DMS53 treated with DMSO at 0.1 percent for 48 hours (cell line): ENCODE measurements around the gene SERPINE1.
"Not testable (repeated sequence)": the region's sequence is repeated elsewhere in the genome, so short reads cannot be mapped to it uniquely, and the experiment has no call there.

ENCODE experiments used
- DNase-seq: peaks from one replicate; lab custom pipeline; 2025; ENCODE audit not compliant: unreplicated experiment; lab: John Stamatoyannopoulos, UW

Gene SERPINE1

DNA sequence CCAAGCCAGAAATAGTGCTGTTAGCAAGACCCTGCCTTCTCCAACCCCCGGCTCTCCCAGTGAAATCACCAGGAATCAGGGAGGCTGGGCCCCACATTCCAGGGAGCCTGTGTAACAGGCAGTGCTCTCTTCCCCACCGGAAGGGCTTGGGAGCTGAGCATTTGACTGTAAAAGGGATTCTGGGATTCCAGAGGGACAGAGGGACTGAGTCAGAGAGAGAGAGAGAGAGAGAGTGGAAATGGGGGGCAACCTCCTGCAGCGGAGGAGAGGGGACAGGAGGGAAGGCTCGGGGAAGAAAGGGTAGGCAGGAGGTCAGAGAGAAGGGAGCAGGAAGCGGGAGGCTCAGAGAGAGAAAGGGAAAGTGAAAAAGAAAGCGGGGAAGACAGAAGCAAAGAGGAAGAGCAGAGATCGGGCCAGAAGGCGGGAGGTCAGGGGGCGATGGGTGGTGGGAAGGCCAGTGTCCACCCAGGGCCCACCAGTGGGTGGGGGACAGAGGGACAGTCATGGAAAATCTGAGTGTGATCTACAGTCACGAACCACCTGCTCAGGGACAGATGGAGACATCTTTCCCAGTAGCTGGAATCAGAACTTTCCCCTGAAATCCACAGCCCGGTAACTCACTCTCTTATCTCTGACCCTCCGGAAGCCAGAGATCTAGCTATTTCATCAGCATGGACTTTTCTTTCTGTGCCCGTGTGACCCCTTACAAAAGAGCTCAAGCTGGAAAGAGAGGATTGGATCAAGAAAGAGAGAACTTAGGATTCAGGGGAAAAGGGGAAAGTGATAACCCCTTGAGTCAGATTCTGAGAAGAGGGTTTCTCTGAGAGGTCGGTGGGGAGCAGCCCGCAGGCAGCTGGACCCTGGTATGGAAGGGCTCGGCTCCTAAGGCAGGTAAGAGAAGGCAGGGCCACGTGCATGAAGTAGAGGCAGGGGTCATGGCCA lies 4.6 kb upstream of the SERPINE1 start:
- peak; percentile 19 for DNase-seq

DNA sequence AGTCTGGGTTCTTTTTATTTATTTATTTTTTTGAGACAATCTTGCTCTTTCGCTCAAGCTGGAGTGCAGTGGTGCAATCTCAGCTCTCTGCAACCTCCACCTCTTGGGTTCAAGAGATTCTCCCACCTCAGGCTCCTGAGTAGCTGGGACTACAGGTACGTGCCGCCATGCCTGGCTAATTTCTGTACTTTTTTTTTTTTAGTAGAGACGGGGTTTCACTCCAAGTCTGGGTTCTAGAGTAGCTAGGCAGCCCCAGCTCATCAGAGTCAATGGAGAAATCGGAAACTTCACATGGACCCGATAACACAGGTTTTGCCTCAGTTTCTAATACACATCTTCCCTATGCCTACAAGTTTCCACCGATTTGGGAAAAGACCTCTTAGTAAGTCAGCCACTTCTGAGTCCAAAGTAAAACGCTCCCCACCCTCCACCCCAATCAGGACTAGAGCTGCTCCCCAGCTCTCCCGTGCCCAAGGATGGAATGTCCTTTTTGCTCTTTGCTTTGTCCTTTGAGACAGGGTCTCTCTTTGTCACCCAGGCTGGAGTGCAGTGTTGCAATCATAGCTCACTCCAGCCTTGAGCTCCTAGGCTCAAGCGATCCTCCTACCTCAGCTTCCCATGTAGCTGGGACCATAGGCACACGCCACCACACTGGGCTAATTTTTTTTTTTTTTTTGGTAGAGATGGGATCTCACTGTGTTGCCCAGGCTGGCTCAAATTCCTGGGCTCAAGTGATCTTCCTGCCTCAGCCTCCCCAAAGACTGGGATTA lies 3.8 kb upstream of the SERPINE1 start:
- DNase-seq = no peak

DNA sequence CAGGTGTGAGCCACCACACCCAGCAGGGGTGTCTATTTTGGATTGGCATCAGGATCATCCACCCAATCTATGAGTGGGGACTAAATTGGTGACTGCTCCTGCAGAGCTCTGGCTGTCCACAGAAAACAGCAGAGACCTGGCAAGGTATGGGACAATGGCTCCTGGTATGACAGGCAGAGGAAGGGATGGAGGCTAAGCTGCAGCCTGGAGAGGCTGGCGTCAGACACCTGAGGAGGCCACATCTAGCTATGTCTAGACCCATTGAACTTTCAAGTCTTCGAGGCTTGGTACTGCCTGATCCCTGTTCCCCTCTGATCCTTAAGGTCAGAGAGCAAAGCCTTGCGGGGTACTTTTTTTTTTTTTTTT lies 3.2 kb upstream of the SERPINE1 start:
- no peak for DNase-seq

DNA sequence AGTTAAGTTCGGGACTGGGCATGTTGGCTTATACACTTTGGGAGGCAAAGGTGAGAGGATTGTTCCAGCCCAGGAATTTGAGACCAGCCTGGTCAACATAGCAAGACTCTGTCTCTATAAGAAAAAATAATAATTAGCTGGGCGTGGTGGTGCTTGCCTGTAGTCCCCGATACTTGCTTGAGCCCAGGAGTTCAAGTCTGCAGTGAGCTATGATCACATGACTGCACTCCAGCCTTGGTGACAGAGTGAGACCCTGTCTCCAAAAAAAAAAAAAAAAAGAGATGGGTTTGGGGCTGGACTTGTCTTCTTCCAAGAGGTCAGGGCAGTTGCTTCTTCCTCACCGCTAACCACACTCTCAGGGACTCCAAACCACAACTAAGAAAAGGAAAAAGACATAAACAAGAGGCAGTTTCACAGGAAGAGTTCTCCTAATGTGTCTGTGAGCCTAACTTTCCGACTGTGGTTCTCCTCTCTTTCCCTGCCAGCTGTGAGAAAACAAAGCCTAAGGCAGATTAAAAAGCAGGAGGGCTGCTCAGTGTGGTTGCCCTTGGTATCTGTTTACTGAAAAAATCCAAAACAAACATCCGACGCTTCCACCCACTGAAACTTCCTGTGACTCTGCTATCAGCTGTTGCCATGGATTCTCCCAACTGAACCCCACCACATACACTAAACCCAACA lies 2.4 kb upstream of the SERPINE1 start:
- peak; percentile 55 for DNase-seq

DNA sequence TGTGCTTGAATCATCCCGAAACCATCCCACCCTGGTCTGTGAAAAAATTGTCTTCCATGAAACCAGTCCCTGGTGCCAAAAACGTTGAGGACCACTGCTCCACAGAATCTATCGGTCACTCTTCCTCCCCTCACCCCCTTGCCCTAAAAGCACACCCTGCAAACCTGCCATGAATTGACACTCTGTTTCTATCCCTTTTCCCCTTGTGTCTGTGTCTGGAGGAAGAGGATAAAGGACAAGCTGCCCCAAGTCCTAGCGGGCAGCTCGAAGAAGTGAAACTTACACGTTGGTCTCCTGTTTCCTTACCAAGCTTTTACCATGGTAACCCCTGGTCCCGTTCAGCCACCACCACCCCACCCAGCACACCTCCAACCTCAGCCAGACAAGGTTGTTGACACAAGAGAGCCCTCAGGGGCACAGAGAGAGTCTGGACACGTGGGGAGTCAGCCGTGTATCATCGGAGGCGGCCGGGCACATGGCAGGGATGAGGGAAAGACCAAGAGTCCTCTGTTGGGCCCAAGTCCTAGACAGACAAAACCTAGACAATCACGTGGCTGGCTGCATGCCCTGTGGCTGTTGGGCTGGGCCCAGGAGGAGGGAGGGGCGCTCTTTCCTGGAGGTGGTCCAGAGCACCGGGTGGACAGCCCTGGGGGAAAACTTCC lies 784 bp upstream of the SERPINE1 start:
- DNase-seq = no peak

DNA sequence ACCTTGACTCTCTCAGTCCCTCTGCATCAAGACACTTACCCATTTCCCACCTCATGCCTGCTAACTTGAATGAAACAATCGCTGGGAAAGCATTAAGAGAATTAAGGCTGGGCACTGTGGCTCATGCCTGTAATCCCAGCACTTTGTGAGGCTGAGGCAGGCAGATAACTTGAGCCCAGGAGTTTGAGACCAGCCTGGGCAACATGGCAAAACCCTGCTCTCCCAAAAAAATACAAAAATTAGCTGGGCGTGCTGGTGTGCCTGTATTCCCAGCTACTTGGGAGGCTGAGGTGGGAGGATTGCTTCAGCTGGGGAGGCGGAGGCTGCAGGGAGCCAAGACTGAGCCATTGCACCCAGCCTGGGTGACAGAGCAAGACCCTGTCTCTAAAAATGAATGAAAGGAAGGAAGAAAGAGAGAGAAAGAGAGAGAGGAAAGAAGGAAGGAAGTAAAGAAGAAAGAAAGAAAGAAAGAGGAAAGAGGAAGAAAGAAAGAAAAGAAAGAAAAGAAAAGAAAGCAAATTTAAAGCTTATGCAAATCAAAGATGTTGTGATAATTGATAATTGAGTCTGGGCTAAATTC lies 646 bp downstream of the SERPINE1 start:
- no peak for DNase-seq

DNA sequence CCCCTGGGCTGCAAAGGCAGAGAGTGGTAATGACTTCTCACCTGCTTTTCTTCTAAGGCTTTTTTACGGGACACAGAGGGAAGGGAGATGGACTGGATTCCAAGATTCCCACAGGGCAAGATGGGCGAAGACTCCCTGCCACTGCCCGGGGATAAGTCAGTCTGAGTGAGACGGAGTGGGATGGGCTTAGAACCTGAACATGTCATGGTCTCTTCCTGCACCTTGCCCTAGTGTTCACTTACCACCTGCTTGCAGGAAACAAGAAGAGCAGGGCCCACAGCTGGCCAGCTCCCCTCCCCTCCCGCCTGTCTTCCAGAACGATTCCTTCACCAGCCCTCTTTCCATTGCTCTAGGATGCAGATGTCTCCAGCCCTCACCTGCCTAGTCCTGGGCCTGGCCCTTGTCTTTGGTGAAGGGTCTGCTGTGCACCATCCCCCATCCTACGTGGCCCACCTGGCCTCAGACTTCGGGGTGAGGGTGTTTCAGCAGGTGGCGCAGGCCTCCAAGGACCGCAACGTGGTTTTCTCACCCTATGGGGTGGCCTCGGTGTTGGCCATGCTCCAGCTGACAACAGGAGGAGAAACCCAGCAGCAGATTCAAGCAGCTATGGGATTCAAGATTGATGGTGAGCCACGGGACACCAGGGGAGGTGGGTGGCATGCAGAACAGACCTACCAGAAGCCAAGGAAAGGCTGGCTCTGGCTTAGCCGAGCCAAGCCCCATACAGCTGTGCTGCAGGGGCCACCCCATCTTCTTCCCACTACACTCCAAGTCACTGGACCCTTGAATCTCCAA lies 1.3 kb downstream of the SERPINE1 start:
- no peak for DNase-seq

DNA sequence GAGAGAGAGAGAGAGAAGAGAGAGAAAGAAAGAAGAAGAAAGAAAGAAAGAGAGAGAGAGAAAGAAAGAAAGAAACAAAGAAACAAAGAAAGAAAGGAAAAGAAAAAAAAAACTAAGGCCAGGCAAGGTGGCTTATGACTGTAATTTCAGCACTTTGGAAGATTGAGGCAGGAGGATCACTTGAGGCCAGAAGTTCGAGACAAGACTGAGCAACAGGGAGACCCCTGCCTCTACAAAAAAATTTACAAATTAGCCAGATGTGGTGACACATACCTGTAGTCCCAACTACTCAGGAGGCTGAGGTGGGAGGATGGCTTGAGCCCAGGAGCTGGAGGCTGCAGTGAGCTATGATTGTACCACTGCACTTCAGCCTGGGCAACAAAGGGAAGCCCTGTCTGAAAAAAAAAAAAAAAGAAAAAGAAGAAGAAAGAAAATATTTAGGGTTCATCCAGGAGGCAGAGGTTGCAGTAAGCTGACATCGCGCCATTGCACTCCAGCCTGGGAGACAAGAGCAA lies 2.8 kb downstream of the SERPINE1 start:
- DNase-seq = no peak

DNA sequence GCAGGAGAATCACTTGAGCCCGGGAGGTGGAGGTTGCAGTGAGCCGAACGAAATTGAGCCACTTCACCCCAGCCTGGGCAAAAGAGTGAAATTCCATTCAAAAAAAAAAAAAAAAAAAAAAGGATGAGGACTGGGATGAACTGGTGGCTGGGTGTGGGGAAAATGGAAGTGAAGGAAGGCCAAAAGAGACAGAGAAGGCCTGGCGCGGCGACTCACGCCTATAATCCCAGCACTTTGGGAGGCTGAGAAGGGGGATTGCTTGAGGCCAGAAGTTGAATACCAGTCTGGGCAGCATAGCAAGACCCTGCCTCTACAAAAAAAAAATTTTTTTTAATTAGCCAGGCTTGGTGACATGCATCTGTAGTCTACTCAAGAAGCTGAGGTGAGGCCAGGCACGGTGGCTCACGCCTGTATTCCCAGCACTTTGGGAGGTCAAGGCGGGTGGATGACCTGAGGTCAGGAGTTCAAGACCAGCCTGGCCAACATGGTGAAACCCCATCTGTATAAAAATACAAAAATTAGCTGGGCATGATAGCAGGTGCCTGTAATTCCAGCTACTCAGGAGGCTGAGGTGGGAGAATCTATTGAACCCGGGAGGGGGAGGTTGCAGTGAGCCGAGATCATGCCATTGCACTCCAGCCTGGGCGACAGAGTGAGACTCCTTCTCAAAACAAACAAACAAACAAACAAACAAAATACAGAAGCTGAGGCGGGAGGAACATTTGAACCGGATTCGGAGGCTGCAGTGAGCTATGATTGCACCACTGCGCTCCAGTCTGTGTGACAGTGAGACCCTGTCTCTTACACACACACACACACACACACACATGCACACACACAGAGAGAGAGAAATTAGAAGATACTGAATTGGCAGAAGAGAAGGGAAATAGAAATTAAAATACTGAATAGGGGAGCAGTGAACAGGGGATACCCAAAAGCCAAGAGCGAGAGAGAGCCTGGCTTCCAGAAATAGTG lies 6.0 kb downstream of the SERPINE1 start:
- not testable (repeated sequence) for DNase-seq

DNA sequence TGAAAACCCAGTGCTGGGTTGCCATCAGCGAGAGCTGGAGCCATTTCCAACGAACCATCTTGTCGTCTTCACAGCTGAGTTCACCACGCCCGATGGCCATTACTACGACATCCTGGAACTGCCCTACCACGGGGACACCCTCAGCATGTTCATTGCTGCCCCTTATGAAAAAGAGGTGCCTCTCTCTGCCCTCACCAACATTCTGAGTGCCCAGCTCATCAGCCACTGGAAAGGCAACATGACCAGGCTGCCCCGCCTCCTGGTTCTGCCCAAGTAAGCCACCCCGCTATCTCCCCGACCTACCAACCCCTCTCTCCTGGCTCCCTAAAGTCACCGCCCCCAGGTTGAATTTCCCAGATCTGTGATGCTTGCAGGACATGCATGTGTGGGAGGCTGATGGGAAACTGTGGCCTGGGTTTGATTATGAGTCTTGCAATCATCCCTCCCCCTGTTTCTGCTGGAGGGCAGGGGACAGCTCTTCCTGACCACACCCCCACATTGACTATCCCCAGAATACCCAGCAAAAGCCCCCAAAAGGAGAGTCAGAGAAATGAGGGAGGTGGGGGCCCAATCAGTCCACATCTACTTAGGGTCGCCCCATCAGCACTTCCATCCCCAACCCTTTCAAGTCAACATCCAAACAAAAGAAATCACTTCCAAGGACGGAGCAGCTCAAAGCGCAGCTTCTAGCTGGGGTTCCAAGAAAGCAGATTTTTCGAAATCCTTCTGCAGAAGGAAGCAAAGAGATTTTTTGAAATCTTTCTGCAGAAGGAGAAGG lies 6.9 kb downstream of the SERPINE1 start:
- no peak for DNase-seq

DNA sequence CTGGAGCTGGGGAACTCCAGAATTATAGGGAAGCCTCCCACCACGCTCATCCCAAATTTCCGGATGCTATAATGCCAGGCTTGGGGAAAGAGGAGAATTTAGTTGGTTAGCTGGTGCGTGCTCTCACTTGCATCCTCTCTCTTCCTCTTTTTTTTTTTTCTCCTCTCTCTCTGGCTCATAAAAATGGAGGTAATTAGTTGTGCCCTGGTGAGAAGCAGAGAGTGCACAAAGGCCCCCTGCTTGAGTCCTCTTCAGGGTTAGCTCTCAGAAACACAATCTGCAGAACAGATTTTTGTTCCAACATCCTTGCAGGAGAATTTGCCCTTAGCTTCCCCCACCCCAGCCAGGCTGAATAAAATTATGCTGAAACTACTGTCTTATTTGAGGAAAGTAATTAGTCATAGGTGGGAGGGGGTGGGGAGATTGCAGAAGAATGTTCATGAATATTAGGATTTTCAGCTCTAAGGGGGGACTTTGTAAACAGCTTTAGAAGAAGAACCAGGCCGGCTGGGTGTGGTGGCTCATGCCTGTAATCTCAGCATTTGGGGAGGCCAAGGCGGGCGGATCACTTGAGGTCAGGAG lies 7.6 kb downstream of the SERPINE1 start:
- no peak for DNase-seq

DNA sequence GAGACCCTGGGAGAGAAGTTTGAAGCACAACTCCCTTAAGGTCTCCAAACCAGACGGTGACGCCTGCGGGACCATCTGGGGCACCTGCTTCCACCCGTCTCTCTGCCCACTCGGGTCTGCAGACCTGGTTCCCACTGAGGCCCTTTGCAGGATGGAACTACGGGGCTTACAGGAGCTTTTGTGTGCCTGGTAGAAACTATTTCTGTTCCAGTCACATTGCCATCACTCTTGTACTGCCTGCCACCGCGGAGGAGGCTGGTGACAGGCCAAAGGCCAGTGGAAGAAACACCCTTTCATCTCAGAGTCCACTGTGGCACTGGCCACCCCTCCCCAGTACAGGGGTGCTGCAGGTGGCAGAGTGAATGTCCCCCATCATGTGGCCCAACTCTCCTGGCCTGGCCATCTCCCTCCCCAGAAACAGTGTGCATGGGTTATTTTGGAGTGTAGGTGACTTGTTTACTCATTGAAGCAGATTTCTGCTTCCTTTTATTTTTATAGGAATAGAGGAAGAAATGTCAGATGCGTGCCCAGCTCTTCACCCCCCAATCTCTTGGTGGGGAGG lies 10.8 kb downstream of the SERPINE1 start:
- no peak for DNase-seq

DNA sequence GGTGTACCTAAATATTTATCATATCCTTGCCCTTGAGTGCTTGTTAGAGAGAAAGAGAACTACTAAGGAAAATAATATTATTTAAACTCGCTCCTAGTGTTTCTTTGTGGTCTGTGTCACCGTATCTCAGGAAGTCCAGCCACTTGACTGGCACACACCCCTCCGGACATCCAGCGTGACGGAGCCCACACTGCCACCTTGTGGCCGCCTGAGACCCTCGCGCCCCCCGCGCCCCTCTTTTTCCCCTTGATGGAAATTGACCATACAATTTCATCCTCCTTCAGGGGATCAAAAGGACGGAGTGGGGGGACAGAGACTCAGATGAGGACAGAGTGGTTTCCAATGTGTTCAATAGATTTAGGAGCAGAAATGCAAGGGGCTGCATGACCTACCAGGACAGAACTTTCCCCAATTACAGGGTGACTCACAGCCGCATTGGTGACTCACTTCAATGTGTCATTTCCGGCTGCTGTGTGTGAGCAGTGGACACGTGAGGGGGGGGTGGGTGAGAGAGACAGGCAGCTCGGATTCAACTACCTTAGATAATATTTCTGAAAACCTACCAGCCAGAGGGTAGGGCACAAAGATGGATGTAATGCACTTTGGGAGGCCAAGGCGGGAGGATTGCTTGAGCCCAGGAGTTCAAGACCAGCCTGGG lies 11.4 kb downstream of the SERPINE1 start:
- peak; percentile 92 for DNase-seq

DNA sequence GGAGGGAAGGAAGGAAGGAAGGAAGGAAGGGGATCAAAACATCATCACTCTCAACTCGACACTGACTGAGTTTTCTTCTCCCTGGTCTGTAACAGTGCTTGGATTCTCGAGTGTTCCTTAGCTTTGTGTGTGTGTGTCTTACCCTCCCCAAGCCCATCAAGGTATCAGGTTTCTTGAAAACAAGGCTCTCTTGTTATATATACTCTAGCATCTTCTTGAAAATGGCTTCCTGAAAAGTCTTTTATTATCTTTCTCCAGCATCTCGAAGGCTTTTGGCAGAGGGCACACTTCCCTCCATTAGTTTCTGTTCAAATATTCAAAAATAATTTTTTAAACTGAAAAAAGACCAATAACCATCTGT lies 13.4 kb downstream of the SERPINE1 start:
- DNase-seq = no peak

DNA sequence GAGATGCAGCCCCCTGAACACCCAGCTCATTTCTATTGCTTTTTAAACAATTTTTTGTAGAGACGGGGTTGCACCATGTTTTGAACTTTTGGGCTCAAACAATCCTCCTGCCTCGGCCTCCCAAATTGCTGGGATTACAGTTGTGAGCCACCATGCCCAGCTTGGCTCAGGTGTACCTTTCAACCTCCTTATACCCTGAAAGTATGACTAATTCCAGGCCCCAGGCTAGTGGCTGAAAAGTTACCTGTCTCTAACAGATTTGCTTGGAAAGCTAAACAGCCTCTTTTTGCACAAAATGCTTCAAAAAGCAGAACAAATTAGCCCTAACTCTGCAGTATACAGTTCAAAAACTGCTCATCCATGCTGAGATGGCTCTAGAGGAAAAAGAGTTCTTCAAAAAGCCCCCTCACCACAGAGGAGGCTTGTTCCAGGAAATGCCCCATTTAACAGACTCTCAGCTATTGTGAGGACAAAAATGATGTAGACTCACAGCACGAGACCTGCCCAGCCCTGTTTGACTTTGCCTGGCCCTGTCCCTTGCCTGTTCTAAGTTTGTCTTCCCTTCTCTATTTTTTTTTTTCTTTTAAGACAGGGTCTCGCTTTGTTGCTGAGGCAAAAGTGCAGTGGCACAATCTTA lies 14.0 kb downstream of the SERPINE1 start:
- DNase-seq = no peak
